ENCODE measurements around the gene PNPLA7.

DNA sequence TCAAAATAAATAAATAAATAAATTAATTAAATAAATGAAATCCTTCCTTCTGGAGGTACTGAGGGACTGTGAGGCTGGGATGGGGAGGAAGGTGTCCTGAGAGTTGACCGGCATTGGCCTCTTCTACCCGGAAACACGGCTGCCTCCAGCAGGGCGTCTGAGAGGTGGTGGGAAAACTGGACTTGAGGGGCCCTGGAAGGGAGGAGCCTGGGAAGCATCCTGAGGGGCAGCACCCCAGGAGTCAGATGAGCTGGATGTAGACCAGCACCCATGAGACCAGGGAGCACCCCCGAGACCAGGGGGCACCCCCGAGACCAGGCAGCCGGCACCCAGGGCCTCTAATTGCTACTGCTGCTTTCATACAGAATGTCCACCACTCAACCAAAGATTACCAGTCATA, 82.3 kb downstream of the PNPLA7 start:
- TF ChIP-seq POLR2A (IDR thresholded peaks at IDR 0.05) (no peak), CTCF (IDR thresholded peaks at IDR 0.05) (no peak), EP300 (IDR thresholded peaks at IDR 0.05) (no peak), POLR2AphosphoS5 (IDR thresholded peaks at IDR 0.05) (no peak)

Measured in stomach (tissue), 4 donors.